Effector memory CD4-positive, alpha-beta T cell (primary cell): ENCODE data around the gene UBA3.

ENCODE experiments used
- DNase-seq, 3 donors: peaks; one replicate each; pipeline ENCODE4 v3.0.0-alpha.2; 2020
- H3K27ac ChIP-seq: 2 replicates; pipeline ENCODE4 v1.7.0; 2013; ENCODE audit warnings: mild to moderate bottlenecking, low read length, moderate library complexity; ENCODE audit not compliant: insufficient read depth, poor library complexity, severe bottlenecking
- H3K27me3 ChIP-seq: replicated peaks from 2 replicates; pipeline ENCODE4 v1.7.0; 2013; ENCODE audit warnings: mild to moderate bottlenecking, low read length; ENCODE audit not compliant: insufficient read depth, control insufficient read depth, poor library complexity, severe bottlenecking
- H3K36me3 ChIP-seq: 2 replicates; pipeline ENCODE4 v1.7.0; 2013; ENCODE audit warnings: mild to moderate bottlenecking, low read length, moderate library complexity; ENCODE audit not compliant: control insufficient read depth, insufficient read depth
- H3K4me1 ChIP-seq: 2 replicates; pipeline ENCODE4 v1.7.0; 2013; ENCODE audit warnings: low read length, mild to moderate bottlenecking; ENCODE audit not compliant: control insufficient read depth, insufficient read depth, poor library complexity, severe bottlenecking
- H3K4me3 ChIP-seq: 2 replicates; pipeline ENCODE4 v1.7.0; 2013; ENCODE audit warnings: low read length, low read depth, mild to moderate bottlenecking; ENCODE audit not compliant: insufficient read depth, poor library complexity, severe bottlenecking
- H3K9me3 ChIP-seq: 2 replicates; pipeline ENCODE4 v1.7.0; 2013; ENCODE audit warnings: mild to moderate bottlenecking, low read length, moderate library complexity; ENCODE audit not compliant: control insufficient read depth

The UBA3 gene

DNA sequence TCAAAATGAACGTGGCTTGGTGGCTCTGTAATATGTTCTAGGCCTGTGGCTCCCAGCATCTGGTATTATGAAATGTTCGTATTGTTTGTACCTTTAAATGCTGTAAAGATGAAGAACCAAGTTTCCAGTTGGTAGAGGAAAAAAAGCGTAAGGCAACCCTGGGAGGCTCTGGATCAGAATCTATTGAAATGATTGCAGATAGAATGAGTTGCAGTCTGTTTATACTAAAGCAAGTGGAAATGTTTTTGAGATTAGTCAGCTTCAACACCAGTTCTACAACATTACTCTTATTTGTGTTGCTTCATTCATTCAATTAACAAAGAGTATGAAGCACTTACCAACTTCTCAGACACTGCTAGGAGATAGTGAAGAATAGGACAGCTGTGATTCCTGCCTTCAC, 9.9 kb upstream of the UBA3 start:
- no peak for DNase-seq
- Histone ChIP-seq H3K4me3 (peak overlapping the region; percentile 31), H3K9me3 (no peaks in the 10 kb centered on the region), H3K27me3 (no peaks in the 10 kb centered on the region), H3K27ac (peak overlapping the region; percentile 89), H3K36me3 (peaks cover 7% of the 10 kb centered on the region), H3K4me1 (peaks cover 72% of the 10 kb centered on the region)

DNA sequence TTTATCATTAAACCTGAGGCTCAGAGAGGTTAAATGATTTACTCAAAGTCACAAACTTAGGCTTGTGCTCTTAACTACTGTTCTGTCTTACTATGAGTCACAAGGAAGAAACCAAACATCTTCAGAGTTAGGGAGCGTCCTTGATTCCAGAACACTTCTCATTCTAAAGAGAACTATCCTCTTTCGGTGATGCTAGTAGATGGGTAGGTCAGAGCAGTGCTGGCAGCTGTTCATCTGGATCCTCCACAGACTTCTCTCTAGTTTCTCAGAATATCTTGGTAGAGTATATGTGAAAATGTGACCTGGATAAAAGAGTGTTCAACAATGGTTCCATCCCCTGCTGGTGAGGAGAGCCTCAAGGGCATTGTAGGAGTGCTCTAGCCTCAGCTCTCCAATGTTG, 7.9 kb upstream of the UBA3 start:
- no peak for DNase-seq
- peaks cover 7% of the 10 kb centered on the region for H3K36me3 ChIP-seq
- H3K4me1 ChIP-seq = peaks cover 67% of the 10 kb centered on the region
- H3K27me3 ChIP-seq = no peaks in the 10 kb centered on the region
- H3K27ac ChIP-seq = peak overlapping the region; percentile 89
- no peaks in the 10 kb centered on the region for H3K9me3 ChIP-seq
- H3K4me3 ChIP-seq = peak overlapping the region; percentile 89

DNA sequence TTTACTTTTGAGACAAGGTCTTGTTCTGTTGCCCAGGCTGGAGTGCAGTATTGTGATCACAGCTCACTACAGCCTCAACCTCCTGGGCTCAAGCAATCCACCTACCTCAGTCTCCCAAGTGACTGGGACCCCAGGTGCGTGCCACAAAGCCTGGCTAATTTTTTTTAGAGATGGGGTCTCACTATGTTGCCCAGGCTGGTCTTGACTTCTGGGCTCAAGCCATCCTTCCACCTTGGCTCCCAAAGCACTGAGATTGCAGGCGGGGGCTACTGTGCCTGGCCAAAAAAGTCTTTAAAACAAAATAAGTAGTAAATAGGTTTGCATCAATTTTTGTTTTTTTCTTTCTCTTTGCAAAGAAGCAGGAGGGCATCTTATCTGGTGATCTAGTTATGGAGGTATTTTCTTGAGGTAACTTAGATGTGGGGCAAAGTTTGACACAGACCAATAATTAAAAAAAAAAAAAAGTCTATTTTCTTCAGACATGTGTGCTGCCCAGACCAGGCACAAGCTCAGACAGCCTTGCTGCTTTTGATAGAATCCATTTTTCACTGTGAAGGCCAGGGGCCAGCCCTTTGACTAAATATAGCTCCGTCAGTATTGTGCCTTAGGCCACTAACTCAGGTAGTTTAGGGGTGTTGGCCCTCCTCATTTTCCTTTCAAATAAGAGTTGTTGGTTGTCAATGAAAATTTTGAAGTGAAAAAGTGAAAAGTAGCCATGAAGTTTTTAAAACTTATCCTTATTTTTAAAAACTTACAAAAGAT, 7.0 kb upstream of the UBA3 start:
- peaks cover 7% of the 10 kb centered on the region for H3K36me3 ChIP-seq
- peaks cover 66% of the 10 kb centered on the region for H3K4me1 ChIP-seq
- H3K4me3 ChIP-seq = peak overlapping the region; percentile 89
- no peaks in the 10 kb centered on the region for H3K9me3 ChIP-seq
- no peak for DNase-seq
- no peaks in the 10 kb centered on the region for H3K27me3 ChIP-seq
- H3K27ac ChIP-seq = peak overlapping the region; percentile 89

DNA sequence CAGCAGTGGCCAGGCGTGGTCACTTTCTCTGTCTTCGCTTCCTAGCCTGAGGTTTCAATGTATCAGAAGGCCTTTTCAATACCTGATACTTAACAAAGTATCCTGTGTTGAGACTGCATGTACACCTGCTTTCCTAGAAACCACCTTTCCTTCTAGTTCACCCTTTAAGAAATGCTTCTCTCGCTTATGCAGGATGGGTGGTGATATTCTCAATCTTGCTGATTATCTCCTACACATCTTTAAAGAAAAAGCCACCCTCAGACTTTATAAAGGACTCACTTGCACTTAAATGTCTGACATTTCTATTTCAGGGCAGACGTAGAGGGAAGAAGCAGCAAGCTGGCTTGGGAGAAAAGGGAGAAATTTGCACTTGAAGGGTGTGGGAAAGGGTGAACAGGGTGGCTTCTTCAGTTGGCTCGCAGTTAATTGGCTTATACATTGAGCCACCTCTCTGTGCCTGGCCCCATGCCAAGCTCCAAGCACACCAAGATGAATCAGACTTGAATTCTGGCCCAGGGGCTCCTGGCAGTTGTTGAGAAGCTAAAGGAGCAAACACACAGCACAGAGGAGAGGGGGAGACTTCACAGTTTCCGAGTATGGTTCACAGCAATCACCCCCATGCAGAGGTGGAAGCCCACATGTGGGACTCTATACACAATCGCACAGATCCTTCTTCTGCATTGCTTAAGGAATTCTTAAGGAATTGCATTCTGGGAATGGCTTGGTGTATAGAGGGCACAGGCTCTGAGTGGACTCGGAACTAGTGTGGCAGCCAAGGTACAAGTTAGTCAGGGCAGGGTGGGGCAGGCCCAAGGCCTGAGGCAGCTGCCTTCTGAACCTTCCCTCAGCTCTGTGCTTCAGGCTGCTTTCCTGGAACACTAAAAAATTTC, 5.9 kb upstream of the UBA3 start:
- H3K9me3 ChIP-seq = no peaks in the 10 kb centered on the region
- peaks cover 7% of the 10 kb centered on the region for H3K36me3 ChIP-seq
- peak; percentile 48 to 50 (median 48) for DNase-seq
- no peaks in the 10 kb centered on the region for H3K27me3 ChIP-seq
- peaks cover 66% of the 10 kb centered on the region for H3K4me1 ChIP-seq
- H3K27ac ChIP-seq = peak overlapping the region; percentile 89
- H3K4me3 ChIP-seq = peak overlapping the region; percentile 89

DNA sequence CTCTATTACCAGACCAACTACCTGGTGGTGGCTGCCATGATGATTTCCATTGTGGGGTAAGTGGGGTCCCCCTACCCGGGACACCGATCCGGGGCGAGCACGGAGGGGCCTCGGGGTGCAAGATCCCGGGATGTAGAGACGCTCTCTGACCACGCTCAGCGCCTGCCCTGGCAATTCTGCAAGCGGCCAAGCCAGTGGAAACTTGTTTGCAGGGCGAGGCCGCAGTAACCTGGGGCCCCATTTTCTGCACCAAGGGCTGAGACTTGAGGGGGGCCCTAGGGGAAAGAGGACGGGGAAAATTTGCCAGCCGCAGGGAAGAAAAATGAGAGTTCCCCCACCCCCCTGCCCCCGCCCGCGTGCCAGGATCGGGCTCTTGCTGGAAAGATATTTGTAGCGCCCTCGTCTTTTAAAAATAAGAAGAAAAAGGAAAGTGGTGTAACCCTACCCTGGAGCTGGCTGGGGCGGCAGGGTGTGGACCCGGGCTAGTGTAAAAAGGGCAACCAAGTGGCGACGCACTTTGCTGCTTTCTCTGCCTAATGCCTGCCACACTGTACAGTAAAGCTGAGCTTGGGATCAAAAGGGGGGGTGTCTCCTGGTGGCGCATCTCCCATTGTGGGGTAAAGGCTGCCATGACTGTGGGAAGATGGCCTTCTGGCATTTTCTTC, 5.1 kb upstream of the UBA3 start:
- peak overlapping the region; percentile 89 for H3K4me3 ChIP-seq
- no peaks in the 10 kb centered on the region for H3K9me3 ChIP-seq
- DNase-seq = no peak
- no peaks in the 10 kb centered on the region for H3K27me3 ChIP-seq
- peaks cover 59% of the 10 kb centered on the region for H3K4me1 ChIP-seq
- peaks cover 7% of the 10 kb centered on the region for H3K36me3 ChIP-seq
- peak overlapping the region; percentile 89 for H3K27ac ChIP-seq

DNA sequence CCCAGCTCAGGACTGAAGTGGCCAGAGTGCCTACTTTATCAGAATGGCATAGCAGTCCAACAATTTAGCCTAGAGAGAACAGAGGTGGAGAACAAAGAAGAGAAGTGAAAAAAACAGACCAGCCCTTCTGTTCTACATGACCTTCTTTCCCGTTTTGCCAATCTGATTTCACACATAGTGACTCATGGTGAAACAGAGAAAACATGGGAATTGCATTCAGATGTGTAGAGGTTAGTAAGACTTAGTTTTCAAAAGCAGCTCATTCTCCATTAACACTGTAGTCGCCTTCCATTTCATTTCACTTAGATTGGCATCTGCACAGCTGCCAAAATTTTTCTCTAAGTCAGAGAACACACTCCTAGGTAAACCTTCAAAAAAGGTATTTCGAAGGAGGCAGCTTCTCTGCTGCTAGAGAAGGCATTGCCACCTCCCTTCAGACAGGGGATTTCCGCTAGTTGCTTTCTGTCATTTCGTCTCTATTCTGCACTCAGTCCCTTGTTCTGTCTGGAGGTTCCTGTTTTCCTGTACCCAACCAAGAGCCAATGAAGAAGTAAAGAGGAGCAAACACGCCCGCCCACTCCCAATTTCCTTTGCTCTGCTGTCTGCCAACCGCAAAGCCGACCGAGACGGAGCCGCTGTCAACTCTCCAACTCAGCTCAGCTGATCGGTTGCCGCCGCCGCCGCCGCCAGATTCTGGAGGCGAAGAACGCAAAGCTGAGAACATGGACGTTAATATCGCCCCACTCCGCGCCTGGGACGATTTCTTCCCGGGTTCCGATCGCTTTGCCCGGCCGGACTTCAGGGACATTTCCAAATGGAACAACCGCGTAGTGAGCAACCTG, 4.4 kb upstream of the UBA3 start, which contains the start of gene ARL6IP5:
Gene ARL6IP5, plus strand, starts transcription at position 612 of the 842 bp plus-strand sequence. Its CDS starts 111 bp downstream, at position 723.
- peaks cover 52% of the 10 kb centered on the region for H3K4me1 ChIP-seq
- peak; percentile 84 to 87 (median 87) for DNase-seq
- peak within 1 kb of the TSS; percentile 89 for H3K4me3 ChIP-seq
- H3K27ac ChIP-seq = peak within 1 kb of the TSS; percentile 89
- H3K36me3 ChIP-seq = no peaks in the 10 kb centered on the region
- H3K9me3 ChIP-seq = no peaks in the 10 kb centered on the region
- H3K27me3 ChIP-seq = no peaks in the 10 kb centered on the region

DNA sequence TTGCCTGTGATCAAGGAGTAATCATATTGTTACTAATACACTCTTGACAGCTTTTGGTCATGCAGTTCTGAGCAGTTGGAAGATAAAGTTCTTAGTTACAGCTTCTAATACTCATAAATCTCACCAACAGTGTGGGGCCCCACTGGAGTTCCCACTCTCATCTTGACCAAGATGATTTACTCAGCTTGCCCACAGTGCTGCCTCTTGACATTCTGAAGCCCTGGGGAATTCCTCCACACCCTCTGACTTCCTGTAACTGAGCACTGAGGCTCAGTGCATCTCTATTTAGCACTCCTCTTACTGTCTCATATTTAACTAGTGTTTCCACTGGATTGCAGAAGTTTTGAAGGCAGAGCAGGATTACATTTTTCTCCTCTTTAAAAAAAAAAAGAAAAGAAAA, 2.6 kb upstream of the UBA3 start:
- H3K4me3 ChIP-seq = no peak overlapping the region
- DNase-seq = peak; percentile 56 to 60 (median 57)

DNA sequence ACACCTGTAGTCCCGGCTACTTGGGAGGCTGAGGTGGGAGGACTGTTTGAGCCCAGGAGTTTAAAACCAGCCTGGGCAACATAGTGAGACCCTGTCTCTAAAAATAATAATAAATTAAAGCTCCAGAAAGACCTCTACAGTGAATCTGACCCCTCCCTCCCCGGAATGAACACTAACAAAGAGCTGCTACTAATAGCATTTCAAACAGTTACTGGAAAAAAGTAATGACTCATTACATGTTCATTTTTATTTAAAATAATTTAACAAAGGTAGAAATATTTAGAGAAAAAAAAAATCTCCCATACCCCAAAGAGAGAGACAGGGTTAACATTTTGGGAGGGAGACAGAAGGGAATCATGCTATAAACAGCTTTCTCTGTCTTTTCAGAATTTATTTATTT, 2.2 kb upstream of the UBA3 start:
- H3K4me1 ChIP-seq = peaks cover 36% of the 10 kb centered on the region

More for the DNA sequence above, 2.6 kb upstream of the UBA3 start:
- Histone ChIP-seq H3K27me3 (no peaks in the 10 kb centered on the region), H3K9me3 (no peaks in the 10 kb centered on the region), H3K4me1 (peaks cover 40% of the 10 kb centered on the region), H3K27ac (peak overlapping the region; percentile 89), H3K36me3 (no peaks in the 10 kb centered on the region)

DNA sequence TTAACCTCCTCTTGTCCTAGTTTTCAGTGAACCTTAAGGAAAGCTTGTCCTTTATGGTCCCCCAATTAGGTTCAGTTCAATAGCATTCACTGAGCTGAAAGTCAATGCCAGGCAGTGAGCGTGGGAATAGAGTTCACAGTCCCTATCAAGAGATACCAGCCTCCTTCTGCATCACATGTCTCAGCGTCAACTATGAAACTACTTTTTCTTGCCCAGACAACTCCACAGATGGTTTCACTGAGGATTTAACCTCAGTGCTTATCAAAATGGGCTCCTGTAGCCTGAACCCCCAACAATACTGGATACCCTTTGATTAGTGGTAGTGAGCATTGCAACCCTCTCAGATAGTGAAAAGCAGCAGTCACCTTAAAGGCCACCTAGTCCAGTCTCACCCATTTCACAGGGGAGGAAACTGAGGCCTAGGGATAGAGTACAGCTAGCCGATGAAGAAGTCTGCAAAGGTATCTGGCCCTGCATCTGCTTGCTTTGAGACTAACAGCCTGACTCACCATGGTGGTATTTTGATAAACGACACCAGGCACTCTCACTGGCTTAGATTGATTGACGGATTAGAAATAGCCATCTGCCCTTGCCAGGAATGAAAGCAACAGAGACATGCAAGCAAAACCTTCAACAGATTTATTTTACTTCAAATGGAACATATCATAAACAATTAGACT, 1.6 kb upstream of the UBA3 start:
- Histone ChIP-seq H3K4me3 (peak overlapping the region; percentile 6), H3K27ac (peak overlapping the region; percentile 89), H3K36me3 (no peaks in the 10 kb centered on the region), H3K27me3 (no peaks in the 10 kb centered on the region), H3K9me3 (no peaks in the 10 kb centered on the region), H3K4me1 (peaks cover 35% of the 10 kb centered on the region)
- DNase-seq = no peak

More for the DNA sequence above, 2.2 kb upstream of the UBA3 start:
- DNase-seq = no peak
- Histone ChIP-seq H3K9me3 (no peaks in the 10 kb centered on the region), H3K27ac (peak overlapping the region; percentile 89), H3K4me3 (peak overlapping the region; percentile 6), H3K36me3 (no peaks in the 10 kb centered on the region), H3K27me3 (no peaks in the 10 kb centered on the region)
